Activated CD8-positive, alpha-beta T cell treated with anti-CD3 and anti-CD28 coated beads for 36 hours (primary cell): ENCODE data around the gene OR9Q2. TPM values are rescaled to one million over a fixed set of nuclear protein-coding genes. Genes with fewer than 3 reads are reported as not detected.
"Not testable (repeated sequence)": the region's sequence is repeated elsewhere in the genome, so short reads cannot be mapped to it uniquely, and the experiment has no call there.

Experiments used
- ATAC-seq: fragments of 200-7000 bp; cut with Tn5 transposase; one replicate; pipeline ENCODE4 v1.10.0; 2021; ENCODE audit warnings: mild to moderate bottlenecking, moderate library complexity
- CTCF ChIA-PET: fragments of 350-600 bp; sonication (Branson Sonifier 250); formaldehyde crosslinking; loops from one replicate; lab custom pipeline; 2021; ENCODE audit warnings: antibody characterized with exemption; lab: Charles Lee
- POLR2A ChIA-PET: fragments of 350-600 bp; sonication (Branson Sonifier 250); formaldehyde crosslinking; loops from one replicate; lab custom pipeline; 2021; ENCODE audit warnings: antibody characterized with exemption; lab: Charles Lee
- DNase-seq: peaks from one replicate; pipeline ENCODE4 v3.0.0-alpha.2; 2020
- H3K27ac Mint-ChIP-seq: one replicate; pipeline ENCODE4 v1.8.0; 2021; ENCODE audit warnings: mild to moderate bottlenecking, mixed read lengths
- H3K27me3 Mint-ChIP-seq: one replicate; pipeline ENCODE4 v1.8.0; 2021; ENCODE audit warnings: mixed read lengths
- H3K36me3 Mint-ChIP-seq: one replicate; pipeline ENCODE4 v1.8.0; 2021; ENCODE audit warnings: low read depth, mixed read lengths
- H3K4me1 Mint-ChIP-seq: one replicate; pipeline ENCODE4 v1.8.0; 2021; ENCODE audit warnings: low read depth, mixed read lengths
- H3K4me3 Mint-ChIP-seq: one replicate; pipeline ENCODE4 v1.8.0; 2021; ENCODE audit warnings: mild to moderate bottlenecking, moderate library complexity, mixed read lengths
- H3K9me3 Mint-ChIP-seq: one replicate; pipeline ENCODE4 v1.8.0; 2021; ENCODE audit warnings: mixed read lengths
- intact Hi-C: fragments of 100-400 bp; cut with micrococcal nuclease; formaldehyde crosslinking; loops from one replicate; pipeline ENCODE4 v1.10.0; 2022
- total RNA-seq, 2 experiments: library from RNA; stranded (reverse); gene quantifications; one replicate each; pipeline ENCODE4 v1.2.3, GENCODE V29; 2021
- TF ChIP-seq, protein P1 (sequence below): fragments of 200-600 bp; IDR thresholded peaks from one replicate; pipeline ENCODE4 v1.8.0; 2022; ENCODE audit warnings: antibody characterized with exemption, mild to moderate bottlenecking

The OR9Q2 gene
- total RNA-seq, 2 experiments from 2014 or later, result not detected

DNA sequence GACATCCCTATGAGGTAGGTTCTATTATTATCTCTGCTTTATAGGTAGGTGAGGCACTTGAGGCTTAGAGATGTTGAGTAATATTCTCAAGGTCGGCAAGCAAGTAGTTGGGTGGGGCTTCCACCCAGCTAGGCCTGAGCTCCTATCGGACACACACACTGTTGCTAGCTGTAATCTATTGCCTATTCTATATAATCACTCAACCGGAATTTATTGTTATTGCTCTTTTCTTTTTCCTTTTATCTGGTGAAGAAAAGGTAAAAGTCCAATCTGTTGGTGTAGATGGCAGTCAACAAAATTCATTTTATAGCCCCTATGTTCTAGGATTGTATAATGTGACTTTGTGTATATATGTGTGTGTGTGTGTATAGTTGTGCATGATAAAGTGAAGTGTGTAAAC, 3.4 kb downstream of the OR9Q2 start:
- TF ChIP-seq, protein P1, sequence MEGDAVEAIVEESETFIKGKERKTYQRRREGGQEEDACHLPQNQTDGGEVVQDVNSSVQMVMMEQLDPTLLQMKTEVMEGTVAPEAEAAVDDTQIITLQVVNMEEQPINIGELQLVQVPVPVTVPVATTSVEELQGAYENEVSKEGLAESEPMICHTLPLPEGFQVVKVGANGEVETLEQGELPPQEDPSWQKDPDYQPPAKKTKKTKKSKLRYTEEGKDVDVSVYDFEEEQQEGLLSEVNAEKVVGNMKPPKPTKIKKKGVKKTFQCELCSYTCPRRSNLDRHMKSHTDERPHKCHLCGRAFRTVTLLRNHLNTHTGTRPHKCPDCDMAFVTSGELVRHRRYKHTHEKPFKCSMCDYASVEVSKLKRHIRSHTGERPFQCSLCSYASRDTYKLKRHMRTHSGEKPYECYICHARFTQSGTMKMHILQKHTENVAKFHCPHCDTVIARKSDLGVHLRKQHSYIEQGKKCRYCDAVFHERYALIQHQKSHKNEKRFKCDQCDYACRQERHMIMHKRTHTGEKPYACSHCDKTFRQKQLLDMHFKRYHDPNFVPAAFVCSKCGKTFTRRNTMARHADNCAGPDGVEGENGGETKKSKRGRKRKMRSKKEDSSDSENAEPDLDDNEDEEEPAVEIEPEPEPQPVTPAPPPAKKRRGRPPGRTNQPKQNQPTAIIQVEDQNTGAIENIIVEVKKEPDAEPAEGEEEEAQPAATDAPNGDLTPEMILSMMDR, result no peak
- H3K36me3 Mint-ChIP-seq, result no peaks in the 10 kb centered on the region
- DNase-seq, result no peak
- ChIA-PET POLR2A (no interaction called here), CTCF (no interaction called here)
- intact Hi-C loops, result no loop called here
- H3K4me3 Mint-ChIP-seq, result no peak overlapping the region
- no peak for ATAC-seq
- peaks cover 4% of the 10 kb centered on the region for H3K9me3 Mint-ChIP-seq
- H3K27ac Mint-ChIP-seq, result no peak overlapping the region
- H3K27me3 Mint-ChIP-seq, result no peaks in the 10 kb centered on the region
- H3K4me1 Mint-ChIP-seq, result no peaks in the 10 kb centered on the region

DNA sequence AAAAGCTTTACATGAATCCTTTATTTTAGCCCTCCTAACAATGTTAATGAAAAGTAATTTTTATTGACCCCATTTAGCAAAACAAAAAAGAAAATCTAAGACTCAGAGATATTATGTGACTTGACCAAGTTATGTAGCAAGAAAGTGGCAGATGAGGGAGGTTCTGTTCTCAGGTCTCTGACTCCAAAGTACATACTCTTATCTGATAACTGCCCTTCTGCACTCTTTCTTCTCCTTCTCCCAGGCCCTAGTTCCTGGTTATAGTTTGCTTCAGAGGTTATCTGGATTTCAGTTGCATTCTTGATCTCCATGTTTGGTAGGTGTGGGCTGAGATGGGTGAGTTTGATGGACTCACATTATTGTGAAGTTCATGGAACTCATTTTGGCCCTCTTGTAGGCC, 4.5 kb downstream of the OR9Q2 start:
- CTCF ChIA-PET, result no interaction called here
- Mint-ChIP-seq H3K27me3 (no peaks in the 10 kb centered on the region), H3K9me3 (peaks cover 4% of the 10 kb centered on the region), H3K36me3 (no peaks in the 10 kb centered on the region), H3K4me3 (no peak overlapping the region), H3K27ac (no peak overlapping the region), H3K4me1 (no peaks in the 10 kb centered on the region)
- ATAC-seq (no peak), DNase-seq (no peak)
- POLR2A ChIA-PET, result no interaction called here
- TF ChIP-seq, protein P1, result no peak
- intact Hi-C loops, result no loop called here

GRCh38 chr11:58195939-58196338, 7.1 kb downstream of the OR9Q2 start:
- DNase-seq (no peak), ATAC-seq (no peak)
- intact Hi-C loops, result no loop called here
- ChIA-PET CTCF (no interaction called here), POLR2A (no interaction called here)
- Mint-ChIP-seq H3K27me3 (no peaks in the 10 kb centered on the region), H3K4me1 (no peaks in the 10 kb centered on the region), H3K4me3 (no peak overlapping the region), H3K27ac (no peak overlapping the region), H3K9me3 (peaks cover 4% of the 10 kb centered on the region), H3K36me3 (no peaks in the 10 kb centered on the region)
- TF ChIP-seq, protein P1, result no peak

- H3K36me3 Mint-ChIP-seq, result no peaks in the 10 kb centered on the region
- CTCF ChIA-PET, result no interaction called here
- TF ChIP-seq, protein P1, result no peak
- intact Hi-C loops, result no loop called here
- H3K9me3 Mint-ChIP-seq, result peaks cover 4% of the 10 kb centered on the region
- POLR2A ChIA-PET, result no interaction called here
- ATAC-seq (no peak), DNase-seq (no peak)
- H3K27ac Mint-ChIP-seq, result no peak overlapping the region
- no peak overlapping the region for H3K4me3 Mint-ChIP-seq
- peaks cover 10% of the 10 kb centered on the region for H3K27me3 Mint-ChIP-seq
- no peaks in the 10 kb centered on the region for H3K4me1 Mint-ChIP-seq
Measured at GRCh38 chr11:58199271-58199670, 10.4 kb downstream of the OR9Q2 start.

GRCh38 chr11:58204042-58204441, 15.2 kb downstream of the OR9Q2 start, which contains the start of gene OR1S2:
Gene OR1S2 (minus strand): TSS chr11:58204142. CDS start chr11:58204142, 0 bp downstream.
- ATAC-seq (no peak), DNase-seq (no peak)
- H3K4me1 Mint-ChIP-seq, result no peaks in the 10 kb centered on the region
- intact Hi-C loops, result no loop called here
- TF ChIP-seq, protein P1, result no peak
- H3K4me3 Mint-ChIP-seq, result no peak within 1 kb of the TSS
- ChIA-PET POLR2A (no interaction called here), CTCF (no interaction called here)
- H3K27ac Mint-ChIP-seq, result no peak within 1 kb of the TSS
- H3K36me3 Mint-ChIP-seq, result no peaks in the 10 kb centered on the region
- H3K9me3 Mint-ChIP-seq, result no peaks in the 10 kb centered on the region
- H3K27me3 Mint-ChIP-seq, result peaks cover 17% of the 10 kb centered on the region

- H3K36me3 Mint-ChIP-seq, H3K27ac Mint-ChIP-seq, H3K27me3 Mint-ChIP-seq, H3K4me1 Mint-ChIP-seq, H3K9me3 Mint-ChIP-seq, DNase-seq, ATAC-seq, H3K4me3 Mint-ChIP-seq, POLR2A ChIA-PET, intact Hi-C loops, CTCF ChIA-PET: not testable (repeated sequence)
Measured at GRCh38 chr11:58212420-58212819, 23.6 kb downstream of the OR9Q2 start, which contains the start of gene OR1S1. Gene OR1S1 (plus strand): TSS chr11:58212720.
